K562 (cell line): ENCODE data around the gene LARP7. TPM values are rescaled to one million over a fixed set of nuclear protein-coding genes. Genes with fewer than 3 reads are reported as not detected.

Experiments
- ATAC-seq: fragments of 200-7000 bp; cut with Tn5 transposase; 3 replicates; pipeline ENCODE4 v1.9.1; 2020; ENCODE audit warnings: moderate library complexity
- BruUV-seq: library from RNA; stranded (reverse); fragments of 400-500 nt; replicated peaks from 2 replicates; lab custom pipeline; 2021; lab: Mats Ljungman, UMichigan
- CTCF ChIA-PET: fragments of 300-600 bp; formaldehyde crosslinking; extraction: SDS; loops from one replicate; lab custom pipeline; 2021; ENCODE audit warnings: low intra/inter-chr PET ratio; lab: Yijun Ruan, JAX
- POLR2A ChIA-PET: fragments of 300-600, 350-650 bp; sonication (Branson Sonifier 250); formaldehyde crosslinking; extraction: SDS; loops from one replicate; lab custom pipeline; 2021; ENCODE audit warnings: antibody characterized with exemption, inconsistent platforms; lab: Yijun Ruan, JAX
- DNase-seq, 4 experiments: peaks; one replicate each; pipeline versions ENCODE4 v3.0.0 to v3.0.0-alpha.2; 2011 to 2018; ENCODE audit warnings: low spot score in 3 of 4, mixed read lengths in 3 of 4; ENCODE audit errors: extremely low read depth in 1 of 4
- FAIRE-seq: peaks from 2 replicates; lab custom pipeline; 2011; peaks lifted over from hg19 to GRCh38; lab: Jason Lieb, UNC
- H2AFZ ChIP-seq: 2 replicates; pipeline ENCODE4 v1.6.0; 2011; ENCODE audit warnings: low read depth, low read length, control low read depth, inconsistent platforms
- H3K27ac ChIP-seq: fragments of 200-600 bp; 3 replicates; pipeline ENCODE4 v1.8.0; 2011; ENCODE audit warnings: low read depth, mild to moderate bottlenecking, control low read depth, inconsistent platforms, low read length, moderate library complexity, mixed read lengths; ENCODE audit errors: extremely low read depth
- H3K27me3 ChIP-seq, 2 experiments: fragments of 300-600 bp in 1 of 2; 2 replicates in 1 of 2; 3 replicates in 1 of 2; pipeline versions ENCODE4 v1.6.0 to v1.8.0; 2011; ENCODE audit warnings: inconsistent platforms in 2 of 2, low read length in 2 of 2, mild to moderate bottlenecking in 1 of 2, mixed read lengths in 1 of 2, moderate library complexity in 1 of 2; ENCODE audit not compliant: control insufficient read depth in 2 of 2, insufficient read depth in 2 of 2
- H3K36me3 ChIP-seq: fragments of 300-600 bp; 3 replicates; pipeline ENCODE4 v1.8.0; 2011; ENCODE audit warnings: mild to moderate bottlenecking, low read length, inconsistent platforms; ENCODE audit not compliant: control insufficient read depth, insufficient read depth
- H3K4me1 ChIP-seq, 2 experiments: fragments of 200-600 bp in 1 of 2; replicated peaks in 1 of 2; 2 replicates in 1 of 2; 3 replicates in 1 of 2; pipeline versions ENCODE4 v1.5.1 to v1.8.0; 2011; ENCODE audit warnings: inconsistent platforms in 2 of 2, low read length in 2 of 2, mild to moderate bottlenecking in 1 of 2, mixed read lengths in 1 of 2, moderate library complexity in 1 of 2; ENCODE audit not compliant: control insufficient read depth in 2 of 2, insufficient read depth in 2 of 2
- H3K4me2 ChIP-seq: 2 replicates; pipeline ENCODE4 v1.6.1; 2011; ENCODE audit warnings: low read length, control low read depth, inconsistent platforms, mixed read lengths; ENCODE audit not compliant: insufficient read depth
- H3K4me3 ChIP-seq: fragments of 200-600 bp; sonication (generic), shearing (Covaris generic); 2 replicates; pipeline ENCODE4 v1.5.1; 2016; ENCODE audit warnings: control low read depth, inconsistent platforms
- H3K79me2 ChIP-seq: fragments of 200-600 bp; 3 replicates; pipeline ENCODE4 v1.8.0; 2011; ENCODE audit warnings: low read length, inconsistent platforms; ENCODE audit not compliant: control insufficient read depth, insufficient read depth
- H3K9ac ChIP-seq, 2 experiments: 2 replicates each; pipeline versions ENCODE4 v1.6.0 to v1.6.1; 2011; ENCODE audit warnings: low read depth in 2 of 2, low read length in 2 of 2, control low read depth in 1 of 2, inconsistent platforms in 1 of 2, mild to moderate bottlenecking in 1 of 2, mixed read lengths in 1 of 2; ENCODE audit not compliant: insufficient read depth in 1 of 2
- H3K9me1 ChIP-seq: one replicate; pipeline ENCODE4 v1.6.0; 2011; ENCODE audit warnings: inconsistent platforms, mild to moderate bottlenecking, low read length, moderate library complexity; ENCODE audit not compliant: control insufficient read depth, insufficient read depth
- H3K9me3 ChIP-seq: replicated peaks from 2 replicates; pipeline ENCODE4 v1.5.1; 2011; ENCODE audit warnings: low read depth, low read length, inconsistent platforms; ENCODE audit not compliant: control insufficient read depth, insufficient read depth
- H4K20me1 ChIP-seq: replicated peaks from 2 replicates; pipeline ENCODE4 v1.6.1; 2011; ENCODE audit warnings: low read length, inconsistent platforms, mixed read lengths; ENCODE audit not compliant: control insufficient read depth, insufficient read depth
- PPARD ChIP-seq: fragments of 250-450 bp; sonication (Bioruptor Pico); IDR thresholded peaks from 2 replicates; pipeline ENCODE4 v1.8.0; 2022; ENCODE audit warnings: inconsistent platforms, mild to moderate bottlenecking, moderate library complexity
- in situ Hi-C: fragments of 300-500 bp; cut with MboI; formaldehyde crosslinking; loops from 4 replicates; pipeline ENCODE4 v1.15.0; 2018; ENCODE audit warnings: inconsistent platforms, mixed read lengths
- intact Hi-C: fragments of 100-400 bp; cut with micrococcal nuclease; formaldehyde crosslinking; loops from 2 replicates; pipeline ENCODE4 v1.14.2; 2022
- polyA plus RNA-seq, 8 experiments: library from polyadenylated mRNA; depleted of rRNA in 4 of 8; stranded (reverse) in 5 of 8; unstranded in 3 of 8; fragments of >200 nt; fragmentation: Nextera tagmentation in 2 of 8; fragmentation: Illumina TruSeq in 1 of 8; extraction: Ambion mirVana in 2 of 8; extraction: Trizol in 1 of 8; gene quantifications; 2 replicates each; pipeline versions ENCODE4 v1.2.1 to v1.2.3, GENCODE V29; 2011 to 2014; ENCODE audit warnings: inconsistent platforms in 1 of 8, missing spikeins in 1 of 8
- total RNA-seq, 7 experiments: library from RNA; depleted of rRNA in 6 of 7; stranded (reverse); fragments of >200 nt in 6 of 7; fragmentation: Illumina TruSeq in 2 of 7; extraction: Trizol in 2 of 7; gene quantifications; 2 replicates each; pipeline versions ENCODE4 v1.2.1 to v1.2.3, GENCODE V29; 2011 to 2021; ENCODE audit warnings: low replicate concordance in 1 of 7
- TF ChIP-seq, protein P1 (sequence below), 2 experiments: fragments of 450-650 bp in 1 of 2; IDR thresholded peaks; 2 replicates each; pipeline ENCODE4 v1.6.1; 2011 to 2017; ENCODE audit warnings: low read depth in 2 of 2, antibody characterized with exemption in 1 of 2, borderline replicate concordance in 1 of 2, low read length in 1 of 2, mild to moderate bottlenecking in 1 of 2, mixed read lengths in 1 of 2; ENCODE audit not compliant: control insufficient read depth in 1 of 2

Gene LARP7
- total and polyA plus RNA-seq, 9 of the 15 experiments (the other 6 are each of a cell fraction or from before 2014, with no cell fraction given): 30.1 to 76.9 (median 56.0) TPM

GRCh38 chr4:112673076-112673475 is 36.1 kb downstream of the LARP7 start:
- in situ Hi-C loops (no loop called here), intact Hi-C loops (no loop called here)
- Histone ChIP-seq H2AFZ (no peak overlapping the region), H3K79me2 (no peaks in the 10 kb centered on the region), H3K27ac (no peak overlapping the region), H3K36me3 (no peaks in the 10 kb centered on the region), H3K9me3 (no peaks in the 10 kb centered on the region), H3K27me3 (peaks cover 8 to 9% of the 10 kb centered on the region in 2 experiments), H3K4me1 (peaks cover 0 to 2% of the 10 kb centered on the region in 2 experiments; a peak in 1 of 5 replicates), H3K4me2 (no peak overlapping the region), H3K9me1 (no peaks in the 10 kb centered on the region), H4K20me1 (no peaks in the 10 kb centered on the region), H3K4me3 (no peak overlapping the region), H3K9ac (no peak overlapping the region)
- FAIRE-seq (no peak), ATAC-seq (no peak), DNase-seq (no peak)
- POLR2A ChIA-PET: no interaction called here
- TF ChIP-seq, protein P1, sequence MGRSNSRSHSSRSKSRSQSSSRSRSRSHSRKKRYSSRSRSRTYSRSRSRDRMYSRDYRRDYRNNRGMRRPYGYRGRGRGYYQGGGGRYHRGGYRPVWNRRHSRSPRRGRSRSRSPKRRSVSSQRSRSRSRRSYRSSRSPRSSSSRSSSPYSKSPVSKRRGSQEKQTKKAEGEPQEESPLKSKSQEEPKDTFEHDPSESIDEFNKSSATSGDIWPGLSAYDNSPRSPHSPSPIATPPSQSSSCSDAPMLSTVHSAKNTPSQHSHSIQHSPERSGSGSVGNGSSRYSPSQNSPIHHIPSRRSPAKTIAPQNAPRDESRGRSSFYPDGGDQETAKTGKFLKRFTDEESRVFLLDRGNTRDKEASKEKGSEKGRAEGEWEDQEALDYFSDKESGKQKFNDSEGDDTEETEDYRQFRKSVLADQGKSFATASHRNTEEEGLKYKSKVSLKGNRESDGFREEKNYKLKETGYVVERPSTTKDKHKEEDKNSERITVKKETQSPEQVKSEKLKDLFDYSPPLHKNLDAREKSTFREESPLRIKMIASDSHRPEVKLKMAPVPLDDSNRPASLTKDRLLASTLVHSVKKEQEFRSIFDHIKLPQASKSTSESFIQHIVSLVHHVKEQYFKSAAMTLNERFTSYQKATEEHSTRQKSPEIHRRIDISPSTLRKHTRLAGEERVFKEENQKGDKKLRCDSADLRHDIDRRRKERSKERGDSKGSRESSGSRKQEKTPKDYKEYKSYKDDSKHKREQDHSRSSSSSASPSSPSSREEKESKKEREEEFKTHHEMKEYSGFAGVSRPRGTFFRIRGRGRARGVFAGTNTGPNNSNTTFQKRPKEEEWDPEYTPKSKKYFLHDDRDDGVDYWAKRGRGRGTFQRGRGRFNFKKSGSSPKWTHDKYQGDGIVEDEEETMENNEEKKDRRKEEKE (IDR thresholded peaks at IDR 0.05; ENCODE audit: borderline replicate concordance in 1 of 2, control insufficient read depth in 1 of 2, low read depth in 2 of 2, low read length in 1 of 2): no peak
- no peak for TF ChIP-seq PPARD
- no TSS peak for BruUV-seq
- CTCF ChIA-PET: no interaction called here
